GM23338 (cell line): ENCODE results near the gene CDH5. TPM values are rescaled to one million over a fixed set of nuclear protein-coding genes. Genes with fewer than 3 reads are reported as not detected.

Source experiments
- ATAC-seq: fragments of 200-7000 bp; cut with Tn5 transposase; 3 replicates; pipeline ENCODE4 v1.9.1; 2020
- DNase-seq: peaks from one replicate; pipeline ENCODE4 v3.0.0-alpha.2; 2015; ENCODE audit warnings: low spot score
- H2AFZ ChIP-seq: fragments of 200-600 bp; sonication (generic); 2 replicates; pipeline ENCODE4 v1.8.0; 2016; ENCODE audit warnings: antibody characterized with exemption, mild to moderate bottlenecking, moderate library complexity
- H3F3A ChIP-seq: fragments of 200-600 bp; sonication (generic); replicated peaks from 2 replicates; pipeline ENCODE4 v1.8.0; 2017; ENCODE audit warnings: antibody characterized with exemption, mixed run types, low read depth
- H3K27ac ChIP-seq: fragments of 200-600 bp; sonication (generic); 2 replicates; pipeline ENCODE4 v1.6.1; 2016; ENCODE audit warnings: low read depth
- H3K27me3 ChIP-seq: fragments of 200-600 bp; sonication (generic); 2 replicates; pipeline ENCODE4 v1.8.0; 2016; ENCODE audit warnings: mild to moderate bottlenecking, mixed run types, moderate library complexity; ENCODE audit not compliant: insufficient read depth
- H3K36me3 ChIP-seq: fragments of 200-600 bp; sonication (generic); 2 replicates; pipeline ENCODE4 v1.8.0; 2016; ENCODE audit warnings: mild to moderate bottlenecking; ENCODE audit not compliant: insufficient read depth
- H3K4me1 ChIP-seq: fragments of 200-600 bp; sonication (generic); 2 replicates; pipeline ENCODE4 v1.8.0; 2016; ENCODE audit warnings: mild to moderate bottlenecking, moderate library complexity; ENCODE audit not compliant: insufficient read depth
- H3K4me2 ChIP-seq: fragments of 200-600 bp; sonication (generic); 2 replicates; pipeline ENCODE4 v1.7.1; 2017; ENCODE audit warnings: mixed run types
- H3K4me3 ChIP-seq: fragments of 200-600 bp; sonication (generic); 2 replicates; pipeline ENCODE4 v1.6.1; 2016; ENCODE audit warnings: mixed run types
- H3K79me2 ChIP-seq: fragments of 200-600 bp; sonication (generic); replicated peaks from 2 replicates; pipeline ENCODE4 v1.8.0; 2017; ENCODE audit warnings: mild to moderate bottlenecking; ENCODE audit not compliant: insufficient read depth
- H3K9me2 ChIP-seq: fragments of 200-600 bp; sonication (generic); 2 replicates; pipeline ENCODE4 v1.8.0; 2017; ENCODE audit not compliant: insufficient read depth
- H4K20me1 ChIP-seq: fragments of 200-600 bp; sonication (generic); replicated peaks from 2 replicates; pipeline ENCODE4 v1.8.0; 2017; ENCODE audit warnings: mild to moderate bottlenecking; ENCODE audit not compliant: insufficient read depth
- H3K27ac Mint-ChIP-seq: 2 replicates; pipeline ENCODE4 v1.8.0; 2020; ENCODE audit warnings: inconsistent platforms, mild to moderate bottlenecking, moderate library complexity, mixed read lengths
- H3K27me3 Mint-ChIP-seq: 3 replicates; pipeline ENCODE4 v1.8.0; 2022; ENCODE audit warnings: low read depth, mild to moderate bottlenecking, moderate library complexity, mixed read lengths, inconsistent platforms; ENCODE audit not compliant: insufficient read depth, poor library complexity
- H3K36me3 Mint-ChIP-seq: 3 replicates; pipeline ENCODE4 v1.8.0; 2021; ENCODE audit warnings: low read depth, mild to moderate bottlenecking, inconsistent platforms, moderate library complexity, mixed read lengths
- H3K4me1 Mint-ChIP-seq: 3 replicates; pipeline ENCODE4 v1.8.0; 2020; ENCODE audit warnings: mild to moderate bottlenecking, inconsistent platforms, mixed read lengths
- H3K4me3 Mint-ChIP-seq: 3 replicates; pipeline ENCODE4 v1.8.0; 2021; ENCODE audit warnings: moderate library complexity, mild to moderate bottlenecking, inconsistent platforms, mixed read lengths
- H3K9me3 Mint-ChIP-seq: 3 replicates; pipeline ENCODE4 v1.8.0; 2020; ENCODE audit warnings: moderate library complexity, mild to moderate bottlenecking, inconsistent platforms, mixed read lengths
- CREB1 ChIP-seq: fragments of 250-450 bp; sonication (Bioruptor Pico); IDR thresholded peaks from 2 replicates; pipeline ENCODE4 v1.5.0; 2020; ENCODE audit warnings: low read depth, mild to moderate bottlenecking, moderate library complexity
- EZH2 ChIP-seq: fragments of 200-600 bp; sonication (generic); IDR thresholded peaks from one replicate; pipeline ENCODE4 v1.8.0; 2017; ENCODE audit warnings: antibody characterized with exemption, mild to moderate bottlenecking, low read depth; ENCODE audit not compliant: unreplicated experiment
- EZH2phosphoT487 ChIP-seq: fragments of 200-600 bp; sonication (generic); IDR thresholded peaks from one replicate; pipeline ENCODE4 v1.8.1; 2018; ENCODE audit warnings: antibody characterized with exemption; ENCODE audit not compliant: unreplicated experiment
- JUNB ChIP-seq: IDR thresholded peaks from one replicate; pipeline ENCODE4 v1.6.1; 2016; ENCODE audit warnings: antibody characterized with exemption; ENCODE audit not compliant: unreplicated experiment
- NANOG ChIP-seq: IDR thresholded peaks from 2 replicates; pipeline ENCODE4 v1.6.1; 2016; ENCODE audit warnings: antibody characterized with exemption, borderline replicate concordance
- POLR2AphosphoS5 ChIP-seq: IDR thresholded peaks from 2 replicates; pipeline ENCODE4 v1.6.1; 2016; ENCODE audit warnings: antibody characterized with exemption, low read depth
- STAT1 ChIP-seq: IDR thresholded peaks from one replicate; pipeline ENCODE4 v1.6.1; 2016; ENCODE audit warnings: antibody characterized with exemption; ENCODE audit not compliant: unreplicated experiment
- ZNF114 ChIP-seq: fragments of 250-450 bp; sonication (Bioruptor Pico); IDR thresholded peaks from 2 replicates; pipeline ENCODE4 v1.5.0; 2020; ENCODE audit warnings: mild to moderate bottlenecking, moderate library complexity
- long read RNA-seq: library from polyadenylated mRNA; unstranded; transcript quantifications from one replicate; pipeline ENCODE4 v2.0.0, GENCODE V29; 2020; ENCODE audit not compliant: unreplicated experiment
- polyA plus RNA-seq: library from polyadenylated mRNA; unstranded; fragments of >200 nt; fragmentation: Nextera tagmentation; extraction: Ambion mirVana; gene quantifications from 2 replicates; pipeline ENCODE4 v1.2.1, GENCODE V29; 2016
- total RNA-seq: library from RNA; depleted of rRNA; stranded (reverse); fragments of >200 nt; shearing (Covaris generic); gene quantifications from 2 replicates; pipeline ENCODE4 v1.2.3, GENCODE V29; 2014; rRNA removed
- TF ChIP-seq, protein P1 (sequence below): fragments of 250-450 bp; sonication (Bioruptor Pico); IDR thresholded peaks from 2 replicates; pipeline ENCODE4 v1.5.0; 2020; ENCODE audit warnings: mild to moderate bottlenecking, moderate library complexity
- TF ChIP-seq, protein P2 (sequence below), 2 experiments: fragments of 200-600 bp in 1 of 2; sonication (generic) in 1 of 2; conservative IDR thresholded peaks; 2 replicates each; pipeline versions ENCODE4 v1.5.1 to v1.6.1; 2016 to 2017; ENCODE audit warnings: antibody characterized with exemption in 2 of 2, low read depth in 2 of 2, mild to moderate bottlenecking in 2 of 2, moderate library complexity in 1 of 2
- TF ChIP-seq, protein P3 (sequence below): IDR thresholded peaks from one replicate; pipeline ENCODE4 v1.6.1; 2018; ENCODE audit warnings: antibody characterized with exemption; ENCODE audit not compliant: unreplicated experiment

Gene CDH5, protein sequence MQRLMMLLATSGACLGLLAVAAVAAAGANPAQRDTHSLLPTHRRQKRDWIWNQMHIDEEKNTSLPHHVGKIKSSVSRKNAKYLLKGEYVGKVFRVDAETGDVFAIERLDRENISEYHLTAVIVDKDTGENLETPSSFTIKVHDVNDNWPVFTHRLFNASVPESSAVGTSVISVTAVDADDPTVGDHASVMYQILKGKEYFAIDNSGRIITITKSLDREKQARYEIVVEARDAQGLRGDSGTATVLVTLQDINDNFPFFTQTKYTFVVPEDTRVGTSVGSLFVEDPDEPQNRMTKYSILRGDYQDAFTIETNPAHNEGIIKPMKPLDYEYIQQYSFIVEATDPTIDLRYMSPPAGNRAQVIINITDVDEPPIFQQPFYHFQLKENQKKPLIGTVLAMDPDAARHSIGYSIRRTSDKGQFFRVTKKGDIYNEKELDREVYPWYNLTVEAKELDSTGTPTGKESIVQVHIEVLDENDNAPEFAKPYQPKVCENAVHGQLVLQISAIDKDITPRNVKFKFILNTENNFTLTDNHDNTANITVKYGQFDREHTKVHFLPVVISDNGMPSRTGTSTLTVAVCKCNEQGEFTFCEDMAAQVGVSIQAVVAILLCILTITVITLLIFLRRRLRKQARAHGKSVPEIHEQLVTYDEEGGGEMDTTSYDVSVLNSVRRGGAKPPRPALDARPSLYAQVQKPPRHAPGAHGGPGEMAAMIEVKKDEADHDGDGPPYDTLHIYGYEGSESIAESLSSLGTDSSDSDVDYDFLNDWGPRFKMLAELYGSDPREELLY
- total RNA-seq (not detected in 2 replicates), polyA plus RNA-seq (0.18 TPM in 1 of 2 replicates, not detected in the other)
- long read RNA-seq = 0 reads

DNA sequence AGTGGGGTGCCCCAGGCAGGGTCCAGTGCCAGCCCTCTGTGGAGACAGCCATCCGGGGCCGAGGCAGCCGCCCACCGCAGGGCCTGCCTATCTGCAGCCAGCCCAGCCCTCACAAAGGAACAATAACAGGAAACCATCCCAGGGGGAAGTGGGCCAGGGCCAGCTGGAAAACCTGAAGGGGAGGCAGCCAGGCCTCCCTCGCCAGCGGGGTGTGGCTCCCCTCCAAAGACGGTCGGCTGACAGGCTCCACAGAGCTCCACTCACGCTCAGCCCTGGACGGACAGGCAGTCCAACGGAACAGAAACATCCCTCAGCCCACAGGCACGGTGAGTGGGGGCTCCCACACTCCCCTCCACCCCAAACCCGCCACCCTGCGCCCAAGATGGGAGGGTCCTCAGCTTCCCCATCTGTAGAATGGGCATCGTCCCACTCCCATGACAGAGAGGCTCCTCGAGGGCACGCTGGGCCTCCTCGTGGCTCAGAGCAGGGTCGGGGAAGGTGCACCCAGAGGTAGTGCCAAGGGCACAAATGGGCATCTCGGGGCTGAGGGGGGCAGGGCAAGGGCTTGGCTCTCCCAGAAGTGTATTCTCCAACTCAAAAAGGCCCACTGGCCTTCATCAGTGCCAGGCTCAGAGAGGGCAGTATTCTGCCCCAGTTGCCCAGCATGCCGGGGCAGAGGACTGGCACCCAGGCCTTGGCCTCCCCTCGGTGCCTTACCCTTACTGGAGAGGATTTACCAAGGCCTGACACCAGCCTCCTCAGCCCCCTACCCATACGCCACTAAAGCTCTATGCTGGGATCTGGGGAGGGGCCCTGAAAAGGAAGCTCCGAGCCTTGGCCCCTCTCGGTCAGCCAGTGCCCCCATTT, at the start of gene CDH5:
TSS of gene CDH5 (plus strand) at position 259 of the 867 bp plus-strand sequence. CDS start 12,647 bp downstream, outside the sequence.
- Histone ChIP-seq H3K27ac (no peak within 1 kb of the TSS), H3K36me3 (no peaks in the 10 kb centered on the region), H3K4me2 (no peak within 1 kb of the TSS), H3F3A (no peaks in the 10 kb centered on the region), H3K9me2 (no peaks in the 10 kb centered on the region), H3K27me3 (no peaks in the 10 kb centered on the region), H2AFZ (no peak within 1 kb of the TSS), H3K4me3 (no peak within 1 kb of the TSS), H3K79me2 (no peaks in the 10 kb centered on the region), H3K4me1 (peaks cover 9% of the 10 kb centered on the region; the same call in 1 of the 2 replicates), H4K20me1 (no peaks in the 10 kb centered on the region)
- Mint-ChIP-seq H3K4me3 (no peak within 1 kb of the TSS), H3K9me3 (no peaks in the 10 kb centered on the region), H3K36me3 (no peaks in the 10 kb centered on the region), H3K27ac (no peak within 1 kb of the TSS), H3K27me3 (peaks cover 11% of the 10 kb centered on the region), H3K4me1 (peaks cover 46% of the 10 kb centered on the region)
- no peak for ATAC-seq
- no peak for DNase-seq
- TF ChIP-seq NANOG = no peak
- no peak for TF ChIP-seq POLR2AphosphoS5
- TF ChIP-seq JUNB = no peak
- no peak for TF ChIP-seq ZNF114 (CRISPR knock-in tag)
- TF ChIP-seq, protein P1, sequence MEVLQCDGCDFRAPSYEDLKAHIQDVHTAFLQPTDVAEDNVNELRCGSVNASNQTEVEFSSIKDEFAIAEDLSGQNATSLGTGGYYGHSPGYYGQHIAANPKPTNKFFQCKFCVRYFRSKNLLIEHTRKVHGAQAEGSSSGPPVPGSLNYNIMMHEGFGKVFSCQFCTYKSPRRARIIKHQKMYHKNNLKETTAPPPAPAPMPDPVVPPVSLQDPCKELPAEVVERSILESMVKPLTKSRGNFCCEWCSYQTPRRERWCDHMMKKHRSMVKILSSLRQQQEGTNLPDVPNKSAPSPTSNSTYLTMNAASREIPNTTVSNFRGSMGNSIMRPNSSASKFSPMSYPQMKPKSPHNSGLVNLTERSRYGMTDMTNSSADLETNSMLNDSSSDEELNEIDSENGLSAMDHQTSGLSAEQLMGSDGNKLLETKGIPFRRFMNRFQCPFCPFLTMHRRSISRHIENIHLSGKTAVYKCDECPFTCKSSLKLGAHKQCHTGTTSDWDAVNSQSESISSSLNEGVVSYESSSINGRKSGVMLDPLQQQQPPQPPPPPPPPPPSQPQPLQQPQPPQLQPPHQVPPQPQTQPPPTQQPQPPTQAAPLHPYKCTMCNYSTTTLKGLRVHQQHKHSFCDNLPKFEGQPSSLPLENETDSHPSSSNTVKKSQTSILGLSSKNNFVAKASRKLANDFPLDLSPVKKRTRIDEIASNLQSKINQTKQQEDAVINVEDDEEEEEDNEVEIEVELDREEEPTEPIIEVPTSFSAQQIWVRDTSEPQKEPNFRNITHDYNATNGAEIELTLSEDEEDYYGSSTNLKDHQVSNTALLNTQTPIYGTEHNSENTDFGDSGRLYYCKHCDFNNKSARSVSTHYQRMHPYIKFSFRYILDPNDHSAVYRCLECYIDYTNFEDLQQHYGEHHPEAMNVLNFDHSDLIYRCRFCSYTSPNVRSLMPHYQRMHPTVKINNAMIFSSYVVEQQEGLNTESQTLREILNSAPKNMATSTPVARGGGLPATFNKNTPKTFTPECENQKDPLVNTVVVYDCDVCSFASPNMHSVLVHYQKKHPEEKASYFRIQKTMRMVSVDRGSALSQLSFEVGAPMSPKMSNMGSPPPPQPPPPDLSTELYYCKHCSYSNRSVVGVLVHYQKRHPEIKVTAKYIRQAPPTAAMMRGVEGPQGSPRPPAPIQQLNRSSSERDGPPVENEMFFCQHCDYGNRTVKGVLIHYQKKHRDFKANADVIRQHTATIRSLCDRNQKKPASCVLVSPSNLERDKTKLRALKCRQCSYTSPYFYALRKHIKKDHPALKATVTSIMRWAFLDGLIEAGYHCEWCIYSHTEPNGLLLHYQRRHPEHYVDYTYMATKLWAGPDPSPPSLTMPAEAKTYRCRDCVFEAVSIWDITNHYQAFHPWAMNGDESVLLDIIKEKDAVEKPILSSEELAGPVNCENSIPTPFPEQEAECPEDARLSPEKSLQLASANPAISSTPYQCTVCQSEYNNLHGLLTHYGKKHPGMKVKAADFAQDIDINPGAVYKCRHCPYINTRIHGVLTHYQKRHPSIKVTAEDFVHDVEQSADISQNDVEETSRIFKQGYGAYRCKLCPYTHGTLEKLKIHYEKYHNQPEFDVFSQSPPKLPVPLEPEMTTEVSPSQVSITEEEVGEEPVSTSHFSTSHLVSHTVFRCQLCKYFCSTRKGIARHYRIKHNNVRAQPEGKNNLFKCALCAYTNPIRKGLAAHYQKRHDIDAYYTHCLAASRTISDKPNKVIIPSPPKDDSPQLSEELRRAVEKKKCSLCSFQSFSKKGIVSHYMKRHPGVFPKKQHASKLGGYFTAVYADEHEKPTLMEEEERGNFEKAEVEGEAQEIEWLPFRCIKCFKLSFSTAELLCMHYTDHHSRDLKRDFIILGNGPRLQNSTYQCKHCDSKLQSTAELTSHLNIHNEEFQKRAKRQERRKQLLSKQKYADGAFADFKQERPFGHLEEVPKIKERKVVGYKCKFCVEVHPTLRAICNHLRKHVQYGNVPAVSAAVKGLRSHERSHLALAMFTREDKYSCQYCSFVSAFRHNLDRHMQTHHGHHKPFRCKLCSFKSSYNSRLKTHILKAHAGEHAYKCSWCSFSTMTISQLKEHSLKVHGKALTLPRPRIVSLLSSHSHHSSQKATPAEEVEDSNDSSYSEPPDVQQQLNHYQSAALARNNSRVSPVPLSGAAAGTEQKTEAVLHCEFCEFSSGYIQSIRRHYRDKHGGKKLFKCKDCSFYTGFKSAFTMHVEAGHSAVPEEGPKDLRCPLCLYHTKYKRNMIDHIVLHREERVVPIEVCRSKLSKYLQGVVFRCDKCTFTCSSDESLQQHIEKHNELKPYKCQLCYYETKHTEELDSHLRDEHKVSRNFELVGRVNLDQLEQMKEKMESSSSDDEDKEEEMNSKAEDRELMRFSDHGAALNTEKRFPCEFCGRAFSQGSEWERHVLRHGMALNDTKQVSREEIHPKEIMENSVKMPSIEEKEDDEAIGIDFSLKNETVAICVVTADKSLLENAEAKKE = no peak
- TF ChIP-seq EZH2phosphoT487 = no peak
- no peak for TF ChIP-seq EZH2
- TF ChIP-seq STAT1 = no peak
- no peak for TF ChIP-seq CREB1 (CRISPR knock-in tag)
- TF ChIP-seq, protein P2, sequence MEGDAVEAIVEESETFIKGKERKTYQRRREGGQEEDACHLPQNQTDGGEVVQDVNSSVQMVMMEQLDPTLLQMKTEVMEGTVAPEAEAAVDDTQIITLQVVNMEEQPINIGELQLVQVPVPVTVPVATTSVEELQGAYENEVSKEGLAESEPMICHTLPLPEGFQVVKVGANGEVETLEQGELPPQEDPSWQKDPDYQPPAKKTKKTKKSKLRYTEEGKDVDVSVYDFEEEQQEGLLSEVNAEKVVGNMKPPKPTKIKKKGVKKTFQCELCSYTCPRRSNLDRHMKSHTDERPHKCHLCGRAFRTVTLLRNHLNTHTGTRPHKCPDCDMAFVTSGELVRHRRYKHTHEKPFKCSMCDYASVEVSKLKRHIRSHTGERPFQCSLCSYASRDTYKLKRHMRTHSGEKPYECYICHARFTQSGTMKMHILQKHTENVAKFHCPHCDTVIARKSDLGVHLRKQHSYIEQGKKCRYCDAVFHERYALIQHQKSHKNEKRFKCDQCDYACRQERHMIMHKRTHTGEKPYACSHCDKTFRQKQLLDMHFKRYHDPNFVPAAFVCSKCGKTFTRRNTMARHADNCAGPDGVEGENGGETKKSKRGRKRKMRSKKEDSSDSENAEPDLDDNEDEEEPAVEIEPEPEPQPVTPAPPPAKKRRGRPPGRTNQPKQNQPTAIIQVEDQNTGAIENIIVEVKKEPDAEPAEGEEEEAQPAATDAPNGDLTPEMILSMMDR (conservative IDR thresholded peaks at IDR 0.05; ENCODE audit: low read depth in 2 of 2) = no peak
- TF ChIP-seq, protein P3, sequence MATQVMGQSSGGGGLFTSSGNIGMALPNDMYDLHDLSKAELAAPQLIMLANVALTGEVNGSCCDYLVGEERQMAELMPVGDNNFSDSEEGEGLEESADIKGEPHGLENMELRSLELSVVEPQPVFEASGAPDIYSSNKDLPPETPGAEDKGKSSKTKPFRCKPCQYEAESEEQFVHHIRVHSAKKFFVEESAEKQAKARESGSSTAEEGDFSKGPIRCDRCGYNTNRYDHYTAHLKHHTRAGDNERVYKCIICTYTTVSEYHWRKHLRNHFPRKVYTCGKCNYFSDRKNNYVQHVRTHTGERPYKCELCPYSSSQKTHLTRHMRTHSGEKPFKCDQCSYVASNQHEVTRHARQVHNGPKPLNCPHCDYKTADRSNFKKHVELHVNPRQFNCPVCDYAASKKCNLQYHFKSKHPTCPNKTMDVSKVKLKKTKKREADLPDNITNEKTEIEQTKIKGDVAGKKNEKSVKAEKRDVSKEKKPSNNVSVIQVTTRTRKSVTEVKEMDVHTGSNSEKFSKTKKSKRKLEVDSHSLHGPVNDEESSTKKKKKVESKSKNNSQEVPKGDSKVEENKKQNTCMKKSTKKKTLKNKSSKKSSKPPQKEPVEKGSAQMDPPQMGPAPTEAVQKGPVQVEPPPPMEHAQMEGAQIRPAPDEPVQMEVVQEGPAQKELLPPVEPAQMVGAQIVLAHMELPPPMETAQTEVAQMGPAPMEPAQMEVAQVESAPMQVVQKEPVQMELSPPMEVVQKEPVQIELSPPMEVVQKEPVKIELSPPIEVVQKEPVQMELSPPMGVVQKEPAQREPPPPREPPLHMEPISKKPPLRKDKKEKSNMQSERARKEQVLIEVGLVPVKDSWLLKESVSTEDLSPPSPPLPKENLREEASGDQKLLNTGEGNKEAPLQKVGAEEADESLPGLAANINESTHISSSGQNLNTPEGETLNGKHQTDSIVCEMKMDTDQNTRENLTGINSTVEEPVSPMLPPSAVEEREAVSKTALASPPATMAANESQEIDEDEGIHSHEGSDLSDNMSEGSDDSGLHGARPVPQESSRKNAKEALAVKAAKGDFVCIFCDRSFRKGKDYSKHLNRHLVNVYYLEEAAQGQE = no peak
